ENCODE results near the gene MAP2K7. TPM values are rescaled to one million over a fixed set of nuclear protein-coding genes. Genes with fewer than 3 reads are reported as not detected.

The MAP2K7 gene
- total RNA-seq, 2 experiments from 2014 or later: 32.2 to 33.7 TPM

DNA sequence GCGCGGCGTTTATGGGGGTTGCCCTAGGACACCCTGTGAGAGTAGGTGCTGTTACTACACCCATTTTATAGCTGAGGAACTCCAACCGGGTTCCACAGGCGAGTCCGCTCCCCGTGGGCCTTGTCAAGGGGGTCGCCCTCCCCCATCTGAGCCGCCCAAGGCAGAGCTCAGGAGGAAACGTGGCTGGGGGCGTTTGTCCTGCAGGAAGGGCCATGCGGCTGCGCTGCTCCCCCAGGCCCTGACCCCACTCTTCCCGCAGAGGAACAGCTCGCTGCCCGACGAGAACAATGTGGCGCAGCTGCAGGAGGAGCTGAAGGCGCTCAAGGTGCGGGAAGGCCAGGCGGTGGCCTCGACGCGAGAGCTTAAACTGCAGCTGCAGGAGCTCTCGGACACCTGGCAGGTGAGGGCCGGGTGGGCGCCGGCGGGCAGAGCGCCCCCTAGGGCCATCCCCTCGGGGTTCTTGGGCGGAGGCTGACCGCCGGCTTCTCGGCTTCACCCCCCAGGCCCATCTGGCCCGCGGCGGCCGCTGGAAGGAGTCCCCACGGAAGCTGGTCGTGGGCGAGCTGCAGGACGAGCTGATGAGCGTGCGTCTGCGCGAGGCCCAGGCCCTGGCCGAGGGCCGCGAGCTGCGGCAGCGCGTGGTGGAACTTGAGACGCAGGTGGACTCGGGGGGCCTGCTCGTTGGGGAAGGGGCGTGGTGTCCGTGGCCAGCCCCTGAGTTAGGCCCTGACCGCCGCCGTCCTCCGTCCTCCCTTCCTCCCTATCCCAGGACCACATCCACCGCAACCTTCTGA is 41.9 kb upstream of the MAP2K7 start:
- Mint-ChIP-seq H3K27me3 (peaks cover 10% of the 10 kb centered on the region), H3K4me3 (peak overlapping the region; percentile 40), H3K27ac (no peak overlapping the region), H3K36me3 (ENCODE audit: low read depth) (no peaks in the 10 kb centered on the region), H3K4me1 (peaks cover 12% of the 10 kb centered on the region), H3K9me3 (ENCODE audit: low read depth) (no peaks in the 10 kb centered on the region)
- ChIA-PET POLR2A (no interaction called here), CTCF (interaction anchor here (0.9 to 2.1 kb wide), 8 partner anchors 9 to 81 kb away, joined by 3 to 10 read pairs (median 5); partner anchors contain the start of genes SNAPC2 and TIMM44)
- intact Hi-C loops (cut with DNase I, micrococcal nuclease): loop anchor here in 1 of 2 experiments (1.0 kb wide), 4 partner anchors 8 to 58 kb away; partner anchors contain the start of gene SNAPC2
- DNase-seq: no peak
- ATAC-seq: peak; percentile 13

DNA sequence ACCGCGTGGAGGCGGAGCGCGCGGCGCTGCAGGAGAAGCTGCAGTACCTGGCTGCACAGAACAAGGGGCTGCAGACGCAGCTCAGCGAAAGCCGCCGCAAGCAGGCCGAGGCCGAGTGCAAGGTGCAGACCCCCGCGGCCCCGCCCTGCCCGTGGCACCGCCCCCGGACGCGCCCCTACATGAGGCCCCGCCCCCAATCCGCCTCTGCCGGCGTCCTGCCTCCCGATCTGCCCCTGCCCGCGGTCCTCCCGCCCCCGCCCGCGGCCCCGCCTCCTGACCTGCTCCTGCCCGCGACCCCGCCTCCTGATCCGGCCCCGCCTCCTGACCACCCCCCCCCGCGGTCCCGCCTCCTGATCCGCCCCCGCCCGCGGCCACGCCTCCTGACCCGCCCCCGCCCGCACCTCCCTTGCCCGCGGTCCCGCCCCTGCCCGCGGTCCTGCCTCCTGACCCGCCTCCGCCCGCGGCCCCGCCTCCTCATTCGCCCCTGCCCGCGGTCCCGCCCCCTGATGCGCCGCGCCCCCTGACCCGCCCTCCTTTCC is 41.2 kb upstream of the MAP2K7 start:
- intact Hi-C loops (cut with DNase I, micrococcal nuclease): loop anchor here in 1 of 2 experiments (1.0 kb wide), 4 partner anchors 8 to 58 kb away; partner anchors contain the start of gene SNAPC2
- H3K4me3 Mint-ChIP-seq: peak overlapping the region; percentile 40
- H3K27ac Mint-ChIP-seq: no peak overlapping the region
- H3K4me1 Mint-ChIP-seq: peaks cover 12% of the 10 kb centered on the region
- CTCF ChIA-PET: interaction anchor here (1.0 to 2.1 kb wide), 7 partner anchors 11 to 81 kb away, joined by 3 to 10 read pairs (median 5); partner anchors contain the start of genes SNAPC2 and TIMM44
- H3K36me3 Mint-ChIP-seq (ENCODE audit: low read depth): no peaks in the 10 kb centered on the region
- H3K9me3 Mint-ChIP-seq (ENCODE audit: low read depth): no peaks in the 10 kb centered on the region
- DNase-seq (peak; percentile 95), ATAC-seq (peak; percentile 74)
- peaks cover 14% of the 10 kb centered on the region for H3K27me3 Mint-ChIP-seq
- POLR2A ChIA-PET: no interaction called here

DNA sequence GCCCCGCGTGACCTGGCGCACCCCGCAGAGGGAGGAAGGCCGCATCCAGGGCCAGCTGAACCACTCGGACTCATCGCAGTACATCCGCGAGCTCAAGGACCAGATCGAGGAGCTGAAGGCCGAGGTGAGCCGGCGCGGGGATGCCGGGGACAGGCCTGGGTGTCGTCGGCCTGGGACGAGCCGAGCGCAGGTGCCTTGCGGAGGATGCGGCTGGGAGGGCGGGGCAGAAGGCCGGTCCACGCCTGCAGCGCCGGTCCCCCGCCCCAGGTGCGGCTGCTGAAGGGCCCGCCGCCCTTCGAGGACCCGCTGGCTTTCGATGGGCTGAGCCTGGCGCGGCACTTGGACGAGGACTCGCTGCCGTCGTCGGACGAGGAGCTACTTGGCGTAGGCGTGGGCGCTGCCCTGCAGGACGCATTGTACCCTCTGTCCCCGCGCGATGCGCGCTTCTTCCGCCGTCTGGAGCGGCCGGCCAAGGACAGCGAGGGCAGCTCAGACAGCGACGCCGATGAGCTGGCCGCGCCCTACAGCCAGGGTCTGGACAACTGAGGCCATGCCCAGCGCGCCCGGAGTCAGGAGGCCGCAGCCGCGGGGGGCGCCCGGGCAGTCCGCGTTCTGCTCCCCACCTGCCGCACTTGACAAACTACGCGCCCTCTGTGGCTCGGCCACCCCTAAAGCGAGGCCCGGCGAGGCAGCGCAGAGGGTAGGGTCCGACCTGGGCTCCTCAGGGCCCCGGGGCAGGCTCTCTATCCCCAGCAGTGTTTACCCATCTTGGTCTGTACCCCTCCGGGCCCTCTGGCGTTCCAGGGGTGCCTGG is 40.3 kb upstream of the MAP2K7 start:
- POLR2A ChIA-PET: no interaction called here
- no peaks in the 10 kb centered on the region for H3K9me3 Mint-ChIP-seq (ENCODE audit: low read depth)
- peak; percentile 41 for DNase-seq
- intact Hi-C loops (cut with DNase I, micrococcal nuclease): no loop called here
- CTCF ChIA-PET: interaction anchor here (0.5 to 1.6 kb wide), 3 partner anchors 16 to 460 kb away, joined by 4 read pairs; no protein-coding TSS in a partner anchor
- no peak for ATAC-seq
- H3K4me3 Mint-ChIP-seq: no peak overlapping the region
- H3K27me3 Mint-ChIP-seq: peaks cover 14% of the 10 kb centered on the region
- H3K27ac Mint-ChIP-seq: no peak overlapping the region
- no peaks in the 10 kb centered on the region for H3K36me3 Mint-ChIP-seq (ENCODE audit: low read depth)
- H3K4me1 Mint-ChIP-seq: peaks cover 14% of the 10 kb centered on the region

DNA sequence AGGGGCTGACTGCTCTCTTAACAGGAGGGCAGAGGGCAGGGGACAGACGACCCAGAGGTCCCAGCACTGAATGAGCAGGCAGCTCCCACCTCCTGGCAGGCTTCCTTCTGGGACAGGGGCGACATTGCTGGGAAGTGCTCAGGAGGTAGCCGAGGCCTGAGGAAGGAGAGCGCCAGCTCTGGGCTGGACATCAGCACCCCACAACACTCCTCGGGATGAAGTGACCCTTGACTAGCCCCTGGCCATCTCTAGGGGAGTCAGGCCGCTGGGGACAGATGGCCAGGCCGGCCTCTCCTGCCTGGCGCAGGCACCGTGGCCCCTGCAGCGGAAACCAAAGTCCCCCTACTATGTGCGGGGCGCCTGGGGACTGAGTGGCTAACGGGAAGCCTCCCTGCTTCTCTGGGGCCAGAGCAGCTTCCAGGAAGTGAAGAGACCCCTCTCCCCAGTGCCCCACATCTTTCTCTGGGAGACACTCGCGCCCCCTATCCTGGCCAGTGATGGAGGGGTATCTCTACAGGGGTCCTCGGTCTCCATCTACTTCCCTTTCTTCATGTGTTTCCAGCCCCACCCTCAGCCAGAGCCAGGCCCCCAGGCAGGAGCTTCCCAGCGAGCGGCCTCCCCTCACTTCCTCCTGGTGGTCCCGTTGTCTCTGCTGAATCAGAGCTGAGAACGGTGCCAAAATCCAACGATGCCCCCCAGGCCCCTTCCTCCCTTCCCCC is 39.5 kb upstream of the MAP2K7 start:
- no peak overlapping the region for H3K27ac Mint-ChIP-seq
- no peaks in the 10 kb centered on the region for H3K36me3 Mint-ChIP-seq (ENCODE audit: low read depth)
- DNase-seq (no peak), ATAC-seq (no peak)
- peaks cover 14% of the 10 kb centered on the region for H3K27me3 Mint-ChIP-seq
- CTCF ChIA-PET: interaction anchor here (0.5 kb wide), 1 partner anchor 316 kb away, joined by 3 read pairs; no protein-coding TSS in a partner anchor
- intact Hi-C loops (cut with DNase I, micrococcal nuclease): no loop called here
- H3K4me1 Mint-ChIP-seq: peaks cover 21% of the 10 kb centered on the region
- POLR2A ChIA-PET: no interaction called here
- no peaks in the 10 kb centered on the region for H3K9me3 Mint-ChIP-seq (ENCODE audit: low read depth)
- no peak overlapping the region for H3K4me3 Mint-ChIP-seq

DNA sequence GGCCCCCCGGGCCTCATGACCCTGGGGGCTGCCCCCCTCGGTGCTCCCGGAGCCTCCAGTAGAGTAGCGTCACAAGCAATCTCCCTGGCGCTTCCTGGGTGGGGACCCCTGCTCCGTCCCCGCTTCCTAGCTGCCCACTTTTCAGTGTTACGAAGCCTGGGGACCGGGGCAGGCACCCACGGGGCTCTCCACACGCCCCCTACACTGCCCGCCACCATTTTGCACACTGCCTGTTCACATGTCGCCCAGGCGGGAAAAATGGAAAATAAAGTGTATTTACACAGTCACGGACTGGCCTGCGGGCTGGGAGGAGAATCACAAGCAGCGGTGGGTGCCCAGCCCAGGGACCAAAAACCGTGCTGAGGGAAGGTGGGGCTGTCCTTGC is 39.0 kb upstream of the MAP2K7 start:
- ATAC-seq (no peak), DNase-seq (no peak)
- H3K27ac Mint-ChIP-seq: no peak overlapping the region
- POLR2A ChIA-PET: no interaction called here
- H3K9me3 Mint-ChIP-seq (ENCODE audit: low read depth): no peaks in the 10 kb centered on the region
- peaks cover 14% of the 10 kb centered on the region for H3K27me3 Mint-ChIP-seq
- no peak overlapping the region for H3K4me3 Mint-ChIP-seq
- intact Hi-C loops (cut with DNase I, micrococcal nuclease): no loop called here
- peaks cover 21% of the 10 kb centered on the region for H3K4me1 Mint-ChIP-seq
- CTCF ChIA-PET: interaction anchor here (0.5 kb wide), 1 partner anchor 317 kb away, joined by 3 read pairs; no protein-coding TSS in a partner anchor
- no peaks in the 10 kb centered on the region for H3K36me3 Mint-ChIP-seq (ENCODE audit: low read depth)

DNA sequence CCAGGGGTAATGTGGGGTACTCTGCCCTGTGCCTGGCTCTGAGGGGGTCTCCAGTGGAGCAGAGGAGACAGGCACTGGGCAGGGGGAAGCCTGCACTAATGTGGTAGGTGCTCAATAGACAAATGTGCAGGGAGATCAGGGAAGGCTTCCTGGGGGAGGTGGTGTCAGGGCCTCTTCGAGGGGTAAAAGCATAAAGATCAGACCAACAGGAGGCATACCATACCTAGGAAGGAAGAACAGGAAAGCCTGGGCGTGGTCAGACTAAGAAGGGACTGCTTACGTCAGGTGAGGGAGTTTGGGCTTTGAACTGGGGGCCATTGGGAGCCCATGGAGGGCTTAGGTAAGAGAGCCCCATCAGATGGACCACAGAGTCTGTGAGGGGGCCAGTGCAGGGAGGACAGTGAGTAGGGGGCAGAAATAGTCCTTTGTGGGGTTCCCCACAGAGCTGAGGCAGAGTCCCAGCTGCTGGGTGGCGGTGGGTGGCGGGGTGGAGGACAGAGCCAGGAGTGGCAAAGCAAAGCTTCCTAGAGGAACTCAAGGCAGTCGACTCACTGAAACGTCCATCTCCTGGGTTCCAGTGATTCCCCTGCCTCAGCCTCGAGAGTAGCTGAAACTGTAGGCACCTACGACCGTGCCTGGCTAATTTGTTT is 38.3 kb upstream of the MAP2K7 start:
- no peak overlapping the region for H3K4me3 Mint-ChIP-seq
- no peak overlapping the region for H3K27ac Mint-ChIP-seq
- ATAC-seq (no peak), DNase-seq (no peak)
- no peaks in the 10 kb centered on the region for H3K9me3 Mint-ChIP-seq (ENCODE audit: low read depth)
- H3K36me3 Mint-ChIP-seq (ENCODE audit: low read depth): no peaks in the 10 kb centered on the region
- intact Hi-C loops (cut with DNase I, micrococcal nuclease): no loop called here
- peaks cover 14% of the 10 kb centered on the region for H3K27me3 Mint-ChIP-seq
- ChIA-PET CTCF (no interaction called here), POLR2A (no interaction called here)
- peaks cover 25% of the 10 kb centered on the region for H3K4me1 Mint-ChIP-seq

DNA sequence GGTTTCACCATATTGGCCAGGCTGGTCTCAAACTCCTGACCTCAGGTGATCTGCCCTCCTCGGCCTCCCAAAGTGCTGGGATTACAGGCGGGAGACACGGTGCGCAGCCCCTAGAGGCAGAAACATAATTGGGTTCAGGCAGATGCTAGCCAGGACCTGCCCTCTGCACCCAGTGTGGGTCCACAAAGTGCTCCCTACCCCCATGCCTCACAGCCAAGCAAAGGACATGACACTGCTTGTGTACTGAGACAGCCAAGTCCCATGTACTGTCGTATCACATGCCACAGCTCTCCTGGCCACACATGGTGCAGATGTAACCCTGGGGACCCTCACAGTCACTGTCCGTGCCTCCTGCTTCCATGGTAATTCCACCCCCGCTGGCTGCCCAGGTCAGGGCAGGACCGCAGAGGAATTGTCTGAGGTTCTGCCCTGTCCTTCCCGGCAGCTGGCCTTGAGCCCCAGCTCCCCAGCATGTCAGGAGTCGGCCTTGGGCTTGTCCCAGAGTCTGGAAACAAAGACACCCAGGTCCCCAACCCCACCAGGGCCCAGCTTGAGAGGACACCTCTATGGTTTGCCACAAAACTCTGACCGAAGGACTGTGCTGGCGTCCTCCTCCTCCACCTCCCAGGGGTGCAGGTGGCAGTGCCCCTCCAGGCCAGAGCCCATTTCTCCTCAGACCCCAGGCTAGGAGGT is 37.1 kb upstream of the MAP2K7 start:
- H3K4me1 Mint-ChIP-seq: peaks cover 35% of the 10 kb centered on the region
- no peak overlapping the region for H3K4me3 Mint-ChIP-seq
- CTCF ChIA-PET: interaction anchor here (0.6 kb wide), 1 partner anchor 21 kb away, joined by 4 read pairs; no protein-coding TSS in a partner anchor
- no peak for ATAC-seq
- POLR2A ChIA-PET: no interaction called here
- H3K9me3 Mint-ChIP-seq (ENCODE audit: low read depth): no peaks in the 10 kb centered on the region
- H3K27ac Mint-ChIP-seq: no peak overlapping the region
- no peak for DNase-seq
- intact Hi-C loops (cut with DNase I, micrococcal nuclease): no loop called here
- H3K27me3 Mint-ChIP-seq: peaks cover 14% of the 10 kb centered on the region
- H3K36me3 Mint-ChIP-seq (ENCODE audit: low read depth): no peaks in the 10 kb centered on the region

DNA sequence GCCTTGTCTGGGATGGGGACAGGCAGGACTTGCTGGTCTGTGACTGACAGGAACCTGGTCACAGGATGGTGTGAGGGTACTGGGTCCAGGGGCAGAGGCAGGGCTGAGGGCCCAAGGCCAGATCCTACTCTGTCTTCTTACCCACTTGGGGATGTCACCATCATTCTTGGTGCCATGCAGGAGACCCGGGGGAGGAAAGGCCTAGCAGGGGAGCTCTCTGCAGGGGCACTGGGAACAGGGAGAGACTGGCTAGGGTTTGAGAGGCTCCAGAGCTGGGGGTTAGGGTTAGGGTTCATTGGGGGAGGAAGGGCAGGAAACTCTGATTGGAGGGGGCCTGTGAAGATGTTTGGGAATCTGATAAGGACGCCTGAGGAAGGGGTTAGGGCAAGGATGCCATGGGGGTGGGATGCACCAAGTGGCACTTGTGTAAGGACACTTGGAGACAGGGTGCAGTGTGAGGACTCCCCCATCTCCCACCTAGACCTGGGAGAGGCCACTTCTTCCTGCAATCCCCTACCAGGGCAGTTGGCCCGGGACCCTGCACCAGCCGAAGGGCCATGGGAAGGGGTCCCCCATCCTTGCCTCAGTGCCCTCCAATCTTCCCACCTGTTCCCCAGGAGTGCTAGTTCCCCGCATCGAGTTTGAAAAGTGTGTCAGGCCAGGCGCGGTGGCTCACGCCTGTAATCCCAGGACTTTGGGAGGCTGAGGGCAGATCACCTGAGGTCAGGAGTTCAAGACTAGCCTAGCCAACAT is 36.4 kb upstream of the MAP2K7 start:
- DNase-seq (no peak), ATAC-seq (no peak)
- H3K27me3 Mint-ChIP-seq: peaks cover 20% of the 10 kb centered on the region
- no peaks in the 10 kb centered on the region for H3K36me3 Mint-ChIP-seq (ENCODE audit: low read depth)
- intact Hi-C loops (cut with DNase I, micrococcal nuclease): no loop called here
- H3K4me1 Mint-ChIP-seq: peaks cover 41% of the 10 kb centered on the region
- H3K27ac Mint-ChIP-seq: no peak overlapping the region
- POLR2A ChIA-PET: no interaction called here
- no peak overlapping the region for H3K4me3 Mint-ChIP-seq
- H3K9me3 Mint-ChIP-seq (ENCODE audit: low read depth): no peaks in the 10 kb centered on the region
- CTCF ChIA-PET: interaction anchor here (2.5 kb wide), 1 partner anchor 52 kb away, joined by 32 read pairs; the partner anchor contains the start of gene SNAPC2

DNA sequence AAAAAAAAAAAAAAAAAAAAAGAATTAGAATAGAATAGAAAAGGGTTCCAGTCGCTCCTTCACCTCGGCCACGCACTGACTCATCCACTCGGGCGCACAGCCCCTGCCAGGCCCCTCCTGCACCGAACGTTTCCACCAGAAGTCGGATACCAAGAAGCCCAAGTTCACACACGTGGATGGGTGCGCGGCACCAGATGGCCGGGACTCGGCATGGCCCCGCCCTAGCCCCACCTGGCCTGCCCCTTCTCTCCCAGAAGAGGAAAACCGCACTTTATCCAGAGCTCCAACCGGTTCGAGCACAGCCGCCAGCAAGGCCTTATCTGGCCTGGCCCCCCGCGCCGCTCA is 35.4 kb upstream of the MAP2K7 start:
- ChIA-PET POLR2A (interaction anchor here (1.8 kb wide), 1 partner anchor 53 kb away, joined by 8 read pairs; the partner anchor contains the start of gene SNAPC2), CTCF (interaction anchor here (0.7 to 2.5 kb wide), 10 partner anchors 10 to 514 kb away, joined by 3 to 32 read pairs (median 4); partner anchors contain the start of genes MAP2K7, SNAPC2 and TIMM44)
- H3K27ac Mint-ChIP-seq: no peak overlapping the region
- H3K9me3 Mint-ChIP-seq (ENCODE audit: low read depth): no peaks in the 10 kb centered on the region
- H3K4me1 Mint-ChIP-seq: peaks cover 43% of the 10 kb centered on the region
- H3K27me3 Mint-ChIP-seq: peaks cover 26% of the 10 kb centered on the region
- peak overlapping the region; percentile 70 for H3K4me3 Mint-ChIP-seq
- no peaks in the 10 kb centered on the region for H3K36me3 Mint-ChIP-seq (ENCODE audit: low read depth)
- DNase-seq: peak; percentile 63
- intact Hi-C loops (cut with DNase I, micrococcal nuclease): loop anchor here (2.0 kb wide), 4 partner anchors 39 to 239 kb away; partner anchors contain the start of genes ELAVL1 (in 1 of the 2), PET100 (in 1 of the 2), STXBP2 (in 1 of the 2) and XAB2 (in 1 of the 2)
- no peak for ATAC-seq

Measured in activated CD4-positive, alpha-beta T cell treated with anti-CD3 and anti-CD28 coated beads for 36 hours (primary cell).